Lower lobe of right lung (tissue), 2 donors: ENCODE measurements around the gene TTC33. TPM values are rescaled to one million over a fixed set of nuclear protein-coding genes. Genes with fewer than 3 reads are reported as not detected.

Experiments
- ATAC-seq, 2 donors: fragments of 200-7000 bp; cut with Tn5 transposase; one replicate each; pipeline ENCODE4 v1.9.1; 2020 to 2022; ENCODE audit warnings: mild to moderate bottlenecking in 2 of 2, moderate library complexity in 2 of 2
- DNase-seq: peaks from one replicate; pipeline ENCODE4 v3.0.0-alpha.2; 2020
- H3K27ac ChIP-seq: fragments of 200-600 bp; one replicate; pipeline ENCODE4 v1.8.0; 2022
- H3K27me3 ChIP-seq: fragments of 200-600 bp; one replicate; pipeline ENCODE4 v1.8.0; 2022; ENCODE audit warnings: low read depth
- H3K36me3 ChIP-seq: fragments of 200-600 bp; one replicate; pipeline ENCODE4 v1.8.0; 2022; ENCODE audit warnings: mild to moderate bottlenecking
- H3K4me1 ChIP-seq: fragments of 200-600 bp; one replicate; pipeline ENCODE4 v1.8.0; 2022
- H3K4me3 ChIP-seq: fragments of 200-600 bp; one replicate; pipeline ENCODE4 v1.8.0; 2022; ENCODE audit warnings: mild to moderate bottlenecking
- H3K9me3 ChIP-seq: fragments of 200-600 bp; one replicate; pipeline ENCODE4 v1.8.0; 2022
- intact Hi-C: fragments of 100-400 bp; cut with DNase I; formaldehyde crosslinking; loops from one replicate; pipeline ENCODE4 v1.11.0; 2022
- total RNA-seq: library from RNA; stranded (reverse); fragmentation: NEBNext Ultra II Directional; extraction: Animal tissue kit (Norgen Biotek cat#: 25700); gene quantifications from one replicate; pipeline ENCODE4 v1.2.1, GENCODE V29; 2021
- TF ChIP-seq, protein P1 (sequence below): fragments of 200-600 bp; IDR thresholded peaks from one replicate; pipeline ENCODE4 v1.8.0; 2022; ENCODE audit warnings: antibody characterized with exemption, mild to moderate bottlenecking
- donor health status: DM: no; HTN: yes; CAD: no; lungs with severe emphysema.

The TTC33 gene
- total RNA-seq, 1 donor from 2014 or later = 14.9 TPM

DNA sequence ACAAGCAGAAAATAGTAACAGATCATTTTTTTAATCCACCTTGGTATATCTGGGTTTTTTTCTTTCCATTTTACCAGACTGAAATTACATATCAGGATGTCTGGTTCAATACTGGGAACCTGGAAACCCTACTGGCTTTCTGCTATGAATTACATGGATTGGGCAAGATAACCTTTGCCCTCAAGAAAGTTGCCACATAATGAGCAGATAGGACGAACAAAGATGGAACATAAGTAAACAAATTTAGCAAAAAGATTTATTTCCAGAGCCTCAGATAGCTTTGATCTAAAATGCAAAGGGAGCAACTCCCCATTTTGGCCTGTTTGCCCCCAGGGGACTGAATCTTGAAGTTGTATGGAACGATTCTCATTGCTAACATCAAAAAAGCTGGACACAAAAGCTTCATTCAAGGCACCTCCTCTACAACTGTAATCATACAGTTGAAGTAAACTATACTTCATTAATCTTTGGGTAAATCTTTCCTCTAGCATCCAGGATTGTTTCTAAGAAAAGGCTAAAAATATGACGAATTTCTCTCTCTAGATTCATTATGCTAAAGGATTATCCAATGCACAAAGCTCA lies 207.7 kb downstream of the TTC33 start:
- intact Hi-C loops = no loop called here
- TF ChIP-seq, protein P1, sequence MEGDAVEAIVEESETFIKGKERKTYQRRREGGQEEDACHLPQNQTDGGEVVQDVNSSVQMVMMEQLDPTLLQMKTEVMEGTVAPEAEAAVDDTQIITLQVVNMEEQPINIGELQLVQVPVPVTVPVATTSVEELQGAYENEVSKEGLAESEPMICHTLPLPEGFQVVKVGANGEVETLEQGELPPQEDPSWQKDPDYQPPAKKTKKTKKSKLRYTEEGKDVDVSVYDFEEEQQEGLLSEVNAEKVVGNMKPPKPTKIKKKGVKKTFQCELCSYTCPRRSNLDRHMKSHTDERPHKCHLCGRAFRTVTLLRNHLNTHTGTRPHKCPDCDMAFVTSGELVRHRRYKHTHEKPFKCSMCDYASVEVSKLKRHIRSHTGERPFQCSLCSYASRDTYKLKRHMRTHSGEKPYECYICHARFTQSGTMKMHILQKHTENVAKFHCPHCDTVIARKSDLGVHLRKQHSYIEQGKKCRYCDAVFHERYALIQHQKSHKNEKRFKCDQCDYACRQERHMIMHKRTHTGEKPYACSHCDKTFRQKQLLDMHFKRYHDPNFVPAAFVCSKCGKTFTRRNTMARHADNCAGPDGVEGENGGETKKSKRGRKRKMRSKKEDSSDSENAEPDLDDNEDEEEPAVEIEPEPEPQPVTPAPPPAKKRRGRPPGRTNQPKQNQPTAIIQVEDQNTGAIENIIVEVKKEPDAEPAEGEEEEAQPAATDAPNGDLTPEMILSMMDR = no peak

DNA sequence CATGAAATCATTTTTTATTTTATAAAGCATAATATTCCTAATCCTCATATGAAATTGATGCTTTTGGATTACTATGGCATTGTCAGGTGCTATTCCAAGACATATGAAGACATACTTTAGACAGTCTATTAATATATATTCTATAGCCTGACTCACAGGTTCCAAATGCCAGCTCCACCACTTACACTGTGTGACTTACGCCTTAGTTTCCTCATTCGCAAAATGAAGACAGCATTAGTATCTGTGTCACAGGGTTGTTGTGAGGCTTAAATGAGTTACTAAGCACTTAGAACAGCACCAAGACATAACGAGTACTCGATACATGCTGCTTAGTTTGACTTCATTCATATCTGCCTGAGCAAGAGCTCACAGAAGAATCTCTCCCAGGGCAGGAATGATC lies 208.2 kb downstream of the TTC33 start:
- H3K4me3 ChIP-seq = no peak overlapping the region
- no peaks in the 10 kb centered on the region for H3K27me3 ChIP-seq
- H3K9me3 ChIP-seq = no peaks in the 10 kb centered on the region
- no peak for DNase-seq
- peak in 1 of 2 donors; percentile 21 for ATAC-seq
- intact Hi-C loops = no loop called here
- TF ChIP-seq, protein P1 = no peak
- no peak overlapping the region for H3K27ac ChIP-seq
- no peaks in the 10 kb centered on the region for H3K36me3 ChIP-seq
- peaks cover 13% of the 10 kb centered on the region for H3K4me1 ChIP-seq

More for the DNA sequence above, 207.7 kb downstream of the TTC33 start:
- H3K27ac ChIP-seq = no peak overlapping the region
- no peaks in the 10 kb centered on the region for H3K36me3 ChIP-seq
- peaks cover 15% of the 10 kb centered on the region for H3K4me1 ChIP-seq
- ATAC-seq = no peak
- H3K4me3 ChIP-seq = no peak overlapping the region
- H3K9me3 ChIP-seq = no peaks in the 10 kb centered on the region
- DNase-seq = no peak
- H3K27me3 ChIP-seq = no peaks in the 10 kb centered on the region

DNA sequence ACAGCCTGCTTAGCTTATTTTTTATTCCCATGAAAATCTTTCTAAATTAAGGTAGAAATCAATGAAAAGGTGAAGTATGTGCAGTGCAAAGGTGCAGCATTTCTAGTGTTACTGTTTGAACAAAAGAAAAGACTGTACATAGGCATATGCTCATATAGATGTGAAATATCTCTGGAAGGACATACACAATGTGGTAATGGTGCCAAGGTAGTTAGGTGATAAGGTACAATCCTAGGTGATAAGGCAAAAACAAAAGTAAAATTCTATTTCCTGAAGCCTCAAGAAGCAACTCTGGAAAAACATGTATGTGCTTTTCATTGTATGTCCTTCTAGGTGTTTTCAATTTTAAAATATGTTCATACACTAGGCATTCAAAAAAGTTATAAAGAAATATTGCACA lies 215.5 kb downstream of the TTC33 start:
- Histone ChIP-seq H3K4me1 (no peaks in the 10 kb centered on the region), H3K27ac (no peak overlapping the region), H3K9me3 (no peaks in the 10 kb centered on the region), H3K27me3 (no peaks in the 10 kb centered on the region), H3K4me3 (no peak overlapping the region), H3K36me3 (no peaks in the 10 kb centered on the region)
- intact Hi-C loops = no loop called here
- no peak for DNase-seq
- TF ChIP-seq, protein P1 = no peak
- no peak for ATAC-seq

DNA sequence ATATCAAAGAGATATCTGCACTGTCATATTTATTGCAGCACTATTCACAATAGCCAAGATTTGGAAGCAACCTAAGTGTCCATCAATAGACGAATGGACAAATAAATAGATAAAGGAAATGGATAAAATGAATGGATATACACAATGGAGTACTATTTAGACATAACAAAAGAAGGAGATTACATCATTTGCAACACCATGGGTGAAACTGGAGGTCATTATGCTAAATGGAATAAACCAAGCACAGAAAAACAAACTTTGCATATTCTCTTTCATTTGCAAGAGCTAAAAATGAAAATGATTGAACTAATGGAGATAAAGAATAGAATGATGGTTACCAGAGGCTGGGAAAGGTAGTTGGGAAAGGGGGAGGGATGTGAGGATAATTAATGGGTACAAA lies 231.1 kb downstream of the TTC33 start:
- DNase-seq = no peak
- TF ChIP-seq, protein P1 = no peak
- Histone ChIP-seq H3K36me3 (no peaks in the 10 kb centered on the region), H3K27ac (no peak overlapping the region), H3K4me1 (peaks cover 9% of the 10 kb centered on the region), H3K4me3 (no peak overlapping the region), H3K27me3 (no peaks in the 10 kb centered on the region), H3K9me3 (no peaks in the 10 kb centered on the region)
- no peak for ATAC-seq
- intact Hi-C loops = no loop called here

DNA sequence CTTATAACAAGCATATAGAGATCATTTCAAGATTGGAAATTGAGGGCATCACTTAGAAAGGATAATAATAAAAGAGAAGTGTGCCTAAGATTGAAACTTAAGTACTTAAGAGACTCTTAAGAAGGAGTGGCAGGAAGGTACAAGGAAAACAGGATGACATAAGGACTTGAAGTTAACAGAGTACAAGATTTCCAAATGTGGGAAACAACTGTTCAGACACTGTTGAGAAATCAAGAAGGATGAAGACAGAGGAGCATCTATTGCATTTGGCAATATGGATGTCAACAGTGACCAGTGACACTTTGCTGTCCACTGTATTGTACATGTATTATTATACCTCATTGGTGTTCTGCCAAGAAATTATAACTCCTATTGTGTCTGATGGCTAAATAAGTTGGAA lies 233.8 kb downstream of the TTC33 start:
- H3K27me3 ChIP-seq = no peaks in the 10 kb centered on the region
- H3K27ac ChIP-seq = no peak overlapping the region
- DNase-seq = no peak
- peaks cover 9% of the 10 kb centered on the region for H3K4me1 ChIP-seq
- no peak overlapping the region for H3K4me3 ChIP-seq
- TF ChIP-seq, protein P1 = no peak
- intact Hi-C loops = no loop called here
- ATAC-seq = peak; percentile 56 to 82
- H3K9me3 ChIP-seq = no peaks in the 10 kb centered on the region
- H3K36me3 ChIP-seq = no peaks in the 10 kb centered on the region
